ENCODE measurements around the gene SLC36A1.

DNA sequence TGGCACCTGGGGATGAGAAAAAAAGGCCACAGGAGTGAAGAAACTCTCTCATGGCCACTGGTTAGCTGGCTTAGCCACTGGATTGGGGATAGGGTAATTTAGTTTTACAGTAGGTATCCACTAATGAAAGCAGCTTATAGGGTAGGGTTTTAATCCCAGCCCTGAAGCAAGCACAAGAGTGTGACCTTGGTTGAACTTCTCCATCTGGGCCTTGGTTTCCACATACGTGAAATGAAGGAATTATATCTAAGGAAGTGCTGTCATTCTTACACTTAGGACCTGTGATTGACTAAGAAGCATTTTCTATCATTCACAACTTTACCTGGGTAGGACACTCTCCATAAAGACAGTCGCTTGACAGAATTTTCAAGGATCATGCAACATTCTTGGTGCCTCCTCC, 94.2 kb downstream of the SLC36A1 start:
- TF ChIP-seq ZC3H10 (CRISPR knock-in tag; IDR thresholded peaks at IDR 0.05) = no peak
- TF ChIP-seq ZFP3 (CRISPR knock-in tag; IDR thresholded peaks at IDR 0.05) = no peak
- TF ChIP-seq POU6F1 (CRISPR knock-in tag; IDR thresholded peaks at IDR 0.05; ENCODE audit: borderline replicate concordance, low read depth) = no peak
- TF ChIP-seq PATZ1 (CRISPR knock-in tag; IDR thresholded peaks at IDR 0.05; ENCODE audit: borderline replicate concordance) = no peak
- TF ChIP-seq BACH2 (CRISPR knock-in tag; IDR thresholded peaks at IDR 0.05; ENCODE audit: borderline replicate concordance) = no peak
- no peak for TF ChIP-seq TOX (CRISPR knock-in tag; IDR thresholded peaks at IDR 0.05; ENCODE audit: borderline replicate concordance)
- TF ChIP-seq ESRRG (CRISPR knock-in tag; IDR thresholded peaks at IDR 0.05) = no peak
